Epidermal melanocyte (primary cell): ENCODE results near the gene TMEM238.
"Not testable (repeated sequence)": the region's sequence is repeated elsewhere in the genome, so short reads cannot be mapped to it uniquely, and the experiment has no call there.

Source experiments
- DNase-seq: peaks from one replicate; pipeline ENCODE4 v3.0.0; 2011; ENCODE audit warnings: low spot score; ENCODE audit not compliant: insufficient read length

The TMEM238 gene, protein sequence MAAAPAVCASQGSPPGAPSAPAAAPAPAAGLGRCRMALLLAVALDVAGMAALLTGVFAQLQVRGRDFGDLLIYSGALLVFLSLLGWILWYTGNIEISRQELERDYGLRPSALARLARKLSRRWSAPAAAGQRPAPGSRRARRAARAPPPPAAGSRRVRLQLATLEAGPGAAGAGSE

DNA sequence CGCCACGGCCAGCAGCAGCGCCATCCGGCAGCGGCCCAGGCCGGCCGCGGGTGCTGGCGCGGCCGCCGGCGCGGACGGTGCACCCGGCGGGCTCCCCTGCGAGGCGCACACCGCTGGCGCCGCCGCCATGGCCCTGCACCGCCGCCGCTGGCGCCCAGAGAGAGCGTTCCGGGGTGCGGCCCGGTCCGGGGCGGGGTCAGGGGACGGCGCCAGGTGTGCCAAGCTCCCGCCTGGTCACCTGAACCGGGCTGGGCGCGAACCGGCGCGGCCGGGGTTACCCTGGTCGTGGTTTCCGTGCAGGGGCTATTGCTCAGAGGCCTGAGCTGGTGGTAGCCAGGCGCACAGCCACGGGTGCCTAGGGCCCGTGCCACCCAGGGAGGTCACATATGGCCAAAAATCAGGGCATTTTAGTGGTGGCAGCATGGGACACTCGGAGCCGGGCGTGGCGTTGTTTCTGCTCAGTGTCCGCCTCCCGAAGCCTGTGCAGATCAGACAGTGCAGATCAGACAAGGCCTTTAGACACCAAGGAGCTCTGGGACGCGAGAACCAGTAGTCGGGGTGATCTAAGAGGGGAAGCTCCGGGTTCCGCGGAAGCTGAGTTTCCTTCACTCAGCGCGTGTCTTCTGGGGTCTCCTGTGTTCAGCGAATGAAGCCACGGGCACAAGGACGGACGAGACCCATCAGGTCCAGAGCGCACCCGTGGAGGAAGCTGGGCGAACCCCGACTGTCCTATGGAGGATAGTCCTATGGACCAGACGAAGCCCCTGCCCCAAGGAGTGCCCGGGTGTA is at the start of gene TMEM238:
Gene TMEM238, minus strand, starts transcription at position 162 of the 789 bp plus-strand sequence. Its CDS starts 33 bp downstream, at position 129.
- DNase-seq, result no peak

DNA sequence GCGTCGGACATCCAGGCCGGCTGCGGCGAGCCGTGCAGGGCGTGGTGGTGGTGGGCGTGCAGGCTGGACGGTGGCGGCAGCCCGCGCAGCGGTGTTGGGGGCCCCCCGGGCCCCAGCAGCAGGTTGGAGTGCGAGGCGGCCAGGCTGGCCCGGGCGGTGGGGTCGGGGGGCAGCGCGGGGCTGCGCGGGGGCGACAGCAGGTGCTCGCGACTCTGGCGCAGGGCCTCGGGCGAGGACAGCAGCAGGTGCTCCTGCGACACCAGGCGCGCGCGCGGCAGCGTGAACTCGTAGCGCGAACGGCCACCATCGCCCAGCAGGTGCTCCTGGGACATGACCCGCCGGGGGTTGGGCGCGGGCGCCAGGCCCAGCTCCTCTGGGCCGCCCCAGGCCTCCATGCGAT is 49.2 kb upstream of the TMEM238 start:
- DNase-seq, result peak; percentile 4

DNA sequence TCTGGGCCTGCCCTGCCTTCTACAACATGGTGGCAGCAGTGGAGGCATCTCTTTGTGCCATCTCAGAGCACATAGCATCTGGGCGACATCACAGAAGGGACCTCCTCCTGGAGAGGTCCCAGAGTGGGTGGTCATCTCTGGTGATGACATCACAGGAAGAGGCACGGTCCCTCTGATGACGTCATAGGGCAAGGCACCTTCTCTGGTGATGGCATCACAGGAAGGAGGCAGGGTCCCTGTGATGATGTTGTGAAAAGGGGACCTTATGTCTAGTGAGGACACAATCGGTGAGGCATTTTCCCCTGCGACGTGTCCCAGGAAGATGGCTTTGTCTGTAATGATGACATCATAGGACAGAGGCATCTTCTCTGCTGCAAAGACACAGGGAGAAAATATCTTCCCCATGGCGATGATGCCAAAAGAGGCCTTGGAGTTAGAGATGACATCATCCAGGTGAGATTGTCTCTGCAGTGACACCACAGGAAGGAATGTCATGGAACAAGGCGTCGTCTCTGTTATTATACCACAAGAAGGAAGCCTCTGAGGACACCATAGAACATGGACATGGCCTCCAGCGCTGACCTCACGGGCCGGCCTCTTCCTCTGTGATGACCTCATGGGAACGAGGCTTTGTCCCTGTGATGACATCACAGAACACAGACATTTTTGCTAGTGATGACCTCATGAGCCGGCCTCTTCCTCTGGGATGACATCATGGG is 48.3 kb upstream of the TMEM238 start:
- peak; percentile 16 for DNase-seq

DNA sequence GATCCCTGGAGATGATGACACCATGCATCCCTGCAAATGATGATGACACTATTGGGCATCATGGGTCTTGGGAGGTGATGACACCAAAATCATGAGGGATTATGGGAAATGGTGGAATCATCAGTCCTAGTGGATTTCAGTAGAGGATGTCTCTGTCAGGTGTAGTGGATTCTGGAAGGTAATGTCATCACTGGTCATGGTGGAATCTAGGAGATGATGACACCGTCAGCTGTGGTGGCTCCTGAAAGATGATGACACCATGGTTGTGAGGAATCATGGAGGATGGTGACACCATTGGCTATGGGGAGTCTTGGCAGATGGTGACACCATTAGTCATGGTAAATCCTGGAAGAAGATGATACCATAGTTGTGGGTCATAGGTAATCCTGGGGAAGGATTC is 47.1 kb upstream of the TMEM238 start:
- DNase-seq, result peak; percentile 6

DNA sequence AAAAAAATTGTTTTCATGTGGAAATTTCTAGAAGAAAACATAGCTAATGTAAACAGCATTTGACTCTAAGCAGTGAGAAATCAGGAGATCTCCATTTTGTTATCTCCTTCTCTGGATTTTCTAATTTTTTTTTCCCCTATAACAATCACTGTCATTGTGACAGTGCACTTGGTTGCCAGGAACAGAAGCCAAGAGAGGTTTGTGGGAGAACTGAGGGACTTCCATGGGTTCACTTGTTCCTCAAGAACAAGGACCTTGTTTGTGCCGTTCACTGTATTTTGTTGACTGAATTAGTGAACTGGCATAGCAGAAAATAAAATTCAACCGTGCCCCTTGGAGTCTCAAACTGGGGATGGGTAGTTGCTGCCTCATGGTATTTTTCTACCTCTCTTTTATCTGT is 42.0 kb upstream of the TMEM238 start:
- peak; percentile 84 for DNase-seq

DNA sequence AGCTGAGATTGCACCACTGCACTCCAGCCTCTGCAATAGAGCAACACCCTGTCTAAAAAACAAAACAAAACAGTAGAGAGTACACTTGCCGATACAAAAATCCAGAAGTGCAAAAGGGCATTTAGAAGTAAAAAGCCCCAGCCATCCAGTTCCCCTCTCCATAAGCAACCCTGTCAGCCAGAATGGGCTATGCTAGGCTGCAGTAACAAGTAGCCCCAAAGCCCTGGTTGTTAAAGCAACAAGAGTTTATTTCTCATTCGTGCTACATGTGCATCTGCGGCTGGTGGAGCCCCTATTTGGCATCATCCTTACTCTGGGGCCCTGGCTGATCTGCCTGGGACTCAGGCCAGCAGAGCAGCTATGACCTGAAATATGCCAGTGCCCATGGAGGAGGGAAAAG is 40.4 kb upstream of the TMEM238 start:
- no peak for DNase-seq

DNA sequence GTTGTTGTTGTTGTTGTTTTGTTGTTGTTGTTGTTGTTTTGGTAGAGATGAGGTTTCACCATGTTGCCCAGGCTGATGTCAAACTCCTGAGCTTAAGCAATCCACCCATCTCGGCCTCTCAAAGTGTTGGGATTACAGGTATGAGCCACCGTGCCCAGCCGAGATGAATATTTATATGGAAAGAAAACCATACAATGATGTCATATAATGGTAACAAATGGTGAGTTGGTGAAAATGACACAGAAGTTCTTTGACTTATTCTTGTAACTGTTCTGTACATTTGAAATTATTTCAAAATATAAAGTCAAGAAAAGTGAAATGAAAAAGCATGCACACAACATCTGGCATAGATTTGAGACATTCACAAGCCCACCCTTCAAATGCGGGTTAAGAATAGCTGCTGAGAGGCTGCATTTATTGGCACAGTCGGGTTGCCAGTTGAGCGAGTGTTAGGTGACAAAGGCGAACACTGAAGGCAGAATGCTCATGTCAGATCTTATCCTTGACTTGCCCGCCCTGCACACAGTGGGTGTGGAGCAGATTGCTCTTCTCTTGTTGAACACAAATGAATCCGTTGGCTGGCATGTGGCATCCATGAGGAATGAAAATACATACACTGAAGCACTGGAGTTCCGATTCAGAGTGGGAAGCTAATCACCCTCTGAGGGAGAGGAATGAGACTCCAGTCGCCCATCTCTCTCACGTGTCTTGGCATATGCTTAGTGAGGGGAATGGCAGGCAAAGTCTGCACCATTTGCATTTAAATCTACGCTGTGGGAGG is 39.3 kb upstream of the TMEM238 start:
- no peak for DNase-seq

DNA sequence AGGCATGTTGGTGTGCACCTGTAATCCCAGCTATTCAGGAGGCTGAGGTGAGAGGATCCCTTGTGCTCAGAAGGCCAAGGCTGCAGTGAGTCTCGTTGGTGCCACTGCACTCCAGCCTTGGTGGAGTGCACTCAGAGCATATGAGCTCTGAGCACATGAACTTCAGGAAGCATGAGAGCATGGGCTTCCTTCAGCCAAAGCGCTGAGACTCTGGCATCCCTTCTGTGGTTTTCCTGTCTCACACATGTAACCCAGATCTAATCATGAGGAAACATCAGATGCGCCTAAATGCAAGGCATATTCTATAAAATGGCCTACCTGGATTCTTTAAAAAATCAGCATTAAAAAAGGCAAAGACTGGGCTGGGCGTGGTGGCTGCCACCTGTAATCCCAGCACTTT is 37.2 kb upstream of the TMEM238 start:
- not testable (repeated sequence) for DNase-seq

DNA sequence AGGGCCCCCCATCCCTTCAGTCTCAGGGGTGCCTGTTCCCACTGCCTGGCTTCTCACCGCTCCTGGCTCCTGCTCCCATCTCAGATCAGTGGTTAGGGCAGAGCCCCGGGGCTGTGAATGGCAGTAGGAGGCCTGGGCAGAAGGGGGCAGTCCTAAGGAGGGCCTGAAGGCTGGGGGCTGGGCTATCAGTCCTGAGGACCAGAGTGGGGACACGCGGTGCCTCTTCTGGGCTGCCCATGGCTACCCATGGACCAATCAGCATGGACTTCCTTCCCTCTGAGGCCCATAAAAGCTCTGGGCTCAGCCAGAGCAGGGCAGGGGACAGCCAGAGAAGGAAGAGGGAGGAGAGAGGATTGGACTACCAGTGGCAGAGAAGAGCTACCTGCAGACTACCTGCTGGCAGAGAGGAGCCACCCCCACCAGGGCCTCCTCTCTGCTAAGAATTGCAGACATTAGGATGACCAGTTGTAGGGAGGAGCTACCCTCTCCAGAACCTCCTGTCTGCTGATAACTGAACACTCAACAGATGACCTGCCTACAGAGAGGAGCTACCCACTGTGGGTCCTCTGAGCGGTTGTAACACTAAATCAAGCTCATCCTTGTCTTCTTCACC is 35.6 kb upstream of the TMEM238 start:
- no peak for DNase-seq

DNA sequence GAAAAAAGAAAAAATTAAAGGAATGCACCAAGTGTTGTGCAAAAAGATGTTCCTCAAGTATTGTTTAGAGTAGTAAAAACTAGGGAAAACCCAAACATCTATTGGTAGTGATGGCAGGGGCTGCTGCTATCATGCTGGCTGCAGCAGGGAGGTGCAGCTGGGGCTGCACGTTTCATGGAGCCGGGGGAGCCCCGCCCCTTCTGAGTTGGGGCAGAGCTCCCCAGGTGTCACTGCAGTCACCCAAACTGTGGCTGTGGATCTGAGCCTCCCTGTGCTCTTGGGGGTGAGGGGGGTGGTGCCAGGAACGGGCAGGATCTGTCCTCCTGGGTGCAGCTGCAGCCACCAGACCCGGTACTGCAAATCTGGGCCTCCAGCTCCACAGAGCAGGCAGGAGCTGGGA is 35.0 kb upstream of the TMEM238 start:
- DNase-seq, result no peak

DNA sequence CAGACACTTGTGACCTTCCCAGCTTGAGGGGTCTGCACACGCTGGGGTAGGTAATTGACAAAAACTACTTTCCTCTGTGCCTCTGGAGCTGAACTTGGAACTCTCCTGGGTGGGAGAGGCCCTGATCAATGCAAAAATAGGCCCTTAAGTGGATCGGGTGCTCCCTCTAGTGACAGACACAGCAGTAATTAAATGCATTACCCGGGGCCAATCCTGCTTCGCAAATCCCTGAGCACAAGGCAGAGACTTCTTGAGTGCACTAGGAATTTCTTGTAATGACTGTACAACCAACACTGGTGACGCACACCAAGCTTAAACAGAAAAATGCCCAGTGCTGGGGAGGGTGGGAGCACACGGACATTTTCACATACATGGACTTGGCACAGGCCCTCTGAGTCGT is 34.1 kb upstream of the TMEM238 start:
- DNase-seq, result peak; percentile 81

DNA sequence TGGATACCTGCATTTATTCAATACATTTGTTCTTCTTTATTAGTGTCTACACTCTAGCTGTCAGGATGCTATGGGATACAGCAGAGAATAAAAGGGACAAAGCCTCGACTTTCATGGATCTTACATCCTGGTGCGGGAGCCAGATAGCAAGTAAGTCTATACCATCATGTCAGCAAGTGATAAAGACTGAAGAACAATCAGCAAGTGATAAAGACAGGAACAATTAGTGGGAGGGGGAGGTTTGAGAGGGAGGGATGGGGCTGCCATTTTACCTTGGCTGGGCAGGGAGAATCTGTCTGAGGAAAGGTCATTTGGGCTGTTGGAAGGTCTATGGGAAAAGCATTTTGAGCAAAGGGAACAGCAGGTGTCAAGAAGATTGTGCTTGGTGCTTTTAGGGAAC is 26.1 kb upstream of the TMEM238 start:
- no peak for DNase-seq

DNA sequence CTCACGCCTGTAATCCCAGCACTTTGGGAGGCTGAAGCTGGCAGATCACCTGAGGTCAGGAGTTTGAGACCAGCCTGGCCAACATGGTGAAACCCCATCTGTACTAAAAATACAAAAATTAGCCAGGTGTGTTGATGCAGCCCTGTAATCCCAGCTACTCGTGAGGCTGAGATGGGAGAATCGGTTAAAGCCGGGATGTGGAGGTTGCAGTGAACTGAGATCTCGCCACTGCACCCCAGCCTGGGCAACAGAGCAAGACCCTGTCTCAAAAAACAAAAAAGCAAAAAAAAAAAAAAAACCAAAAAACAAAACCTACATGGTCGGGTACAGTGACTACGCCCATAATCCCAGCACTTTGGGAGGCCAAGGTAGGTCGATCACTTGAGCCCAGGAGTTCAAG is 25.1 kb upstream of the TMEM238 start:
- not testable (repeated sequence) for DNase-seq

DNA sequence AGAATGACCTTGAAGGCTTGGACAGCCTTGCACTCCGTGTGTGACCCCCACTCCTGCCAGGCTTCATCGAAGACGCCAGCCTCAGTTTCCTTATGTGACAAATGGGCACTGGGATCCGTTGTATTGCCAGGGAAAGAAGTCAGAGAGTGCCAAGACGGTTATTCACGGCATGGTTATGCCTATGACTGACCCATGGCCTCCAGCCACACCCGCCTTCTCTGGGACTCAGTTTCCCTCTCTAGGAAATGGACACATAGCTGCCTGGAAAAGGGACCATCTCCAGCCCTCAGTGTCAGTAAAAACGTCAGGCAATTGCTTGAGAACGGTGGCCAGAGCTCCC is 24.4 kb upstream of the TMEM238 start:
- no peak for DNase-seq

DNA sequence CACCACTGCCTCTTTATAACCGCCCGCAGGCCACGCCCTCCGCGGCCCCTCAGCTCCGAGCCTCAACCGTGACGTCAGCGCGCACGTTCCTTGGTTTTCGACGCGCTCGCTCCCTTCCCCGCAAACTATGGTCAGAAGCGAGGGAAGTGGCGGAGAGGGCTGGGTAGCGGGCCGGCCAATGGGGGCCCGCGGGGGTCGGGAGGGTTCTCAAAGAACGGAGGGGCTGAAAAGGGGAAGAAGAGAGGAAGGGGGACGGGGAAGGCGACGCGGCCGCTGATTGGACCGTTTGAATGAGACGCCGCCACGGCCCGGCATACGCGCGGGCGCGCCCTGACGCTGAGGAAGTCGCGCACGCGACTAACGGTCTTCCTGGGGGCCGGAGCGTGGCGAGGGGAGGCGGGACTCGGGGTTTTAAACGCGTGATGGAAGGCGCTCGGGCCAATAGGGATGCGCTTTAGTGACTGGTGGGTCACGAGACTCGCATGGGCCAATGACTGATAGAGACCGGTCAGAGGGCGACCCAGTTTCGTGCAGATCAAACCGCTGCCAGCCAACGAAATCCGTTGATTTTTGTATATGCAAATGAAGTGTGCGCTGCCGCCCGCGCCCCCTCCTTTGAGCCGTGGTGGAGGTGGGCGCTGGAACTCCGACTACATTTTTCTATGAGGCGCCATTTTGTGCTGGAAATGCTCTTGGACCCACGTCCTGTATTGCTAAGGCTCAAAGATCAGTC is 23.9 kb upstream of the TMEM238 start:
- DNase-seq, result peak; percentile 100

DNA sequence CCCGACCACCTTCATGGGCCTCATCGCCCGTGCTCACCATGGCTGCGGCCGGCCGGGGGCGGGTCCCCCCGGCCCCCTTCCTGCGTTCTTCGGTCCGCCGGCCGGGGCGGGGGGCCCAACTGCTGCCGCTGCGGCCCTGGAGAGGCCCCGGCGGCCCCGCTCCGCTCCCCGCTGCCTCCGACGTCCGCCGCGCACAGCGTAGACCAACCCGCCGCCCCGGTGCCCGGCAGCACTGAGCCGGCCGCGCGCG is 23.4 kb upstream of the TMEM238 start, which contains the start of gene UBE2S:
Gene UBE2S, minus strand, starts transcription at position 239 of the 250 bp plus-strand sequence. Its CDS starts 199 bp downstream, at position 40.
- DNase-seq, result not testable (repeated sequence)

DNA sequence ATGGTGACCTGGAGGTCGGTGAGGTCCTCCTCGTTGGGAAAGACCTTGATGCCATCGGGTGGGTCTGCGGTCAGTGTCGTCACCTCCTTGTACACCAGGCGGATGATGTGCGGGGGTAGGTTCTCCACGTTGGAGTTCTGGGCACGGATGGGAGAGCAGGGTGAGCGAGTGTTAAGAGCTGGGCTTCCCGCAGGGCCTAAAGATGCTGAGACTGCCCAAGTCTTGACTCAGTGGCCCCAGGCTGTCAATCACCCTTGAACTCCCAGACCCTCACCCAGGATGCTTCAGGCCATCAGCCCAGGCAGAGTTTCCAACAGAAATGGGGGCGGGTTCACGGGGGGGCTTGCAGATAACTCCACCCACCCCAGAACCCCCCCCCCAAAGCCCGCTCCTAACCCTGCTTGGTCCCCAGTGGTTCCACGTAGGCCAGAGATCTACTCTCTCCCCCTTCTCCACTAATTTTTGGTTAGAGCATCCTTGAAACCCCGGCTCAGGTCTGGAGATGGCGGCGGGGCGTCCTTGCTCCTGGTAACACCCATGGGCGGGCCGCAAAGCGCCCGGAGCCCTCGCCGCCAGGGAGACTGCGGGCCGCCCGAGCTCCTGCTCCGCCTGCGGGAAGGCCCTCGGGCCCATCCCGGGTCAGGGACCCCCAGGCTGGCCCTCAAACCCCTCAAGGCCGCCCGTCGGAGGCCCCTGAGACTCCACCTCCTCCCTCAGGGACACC is 22.9 kb upstream of the TMEM238 start:
- DNase-seq, result peak; percentile 44

DNA sequence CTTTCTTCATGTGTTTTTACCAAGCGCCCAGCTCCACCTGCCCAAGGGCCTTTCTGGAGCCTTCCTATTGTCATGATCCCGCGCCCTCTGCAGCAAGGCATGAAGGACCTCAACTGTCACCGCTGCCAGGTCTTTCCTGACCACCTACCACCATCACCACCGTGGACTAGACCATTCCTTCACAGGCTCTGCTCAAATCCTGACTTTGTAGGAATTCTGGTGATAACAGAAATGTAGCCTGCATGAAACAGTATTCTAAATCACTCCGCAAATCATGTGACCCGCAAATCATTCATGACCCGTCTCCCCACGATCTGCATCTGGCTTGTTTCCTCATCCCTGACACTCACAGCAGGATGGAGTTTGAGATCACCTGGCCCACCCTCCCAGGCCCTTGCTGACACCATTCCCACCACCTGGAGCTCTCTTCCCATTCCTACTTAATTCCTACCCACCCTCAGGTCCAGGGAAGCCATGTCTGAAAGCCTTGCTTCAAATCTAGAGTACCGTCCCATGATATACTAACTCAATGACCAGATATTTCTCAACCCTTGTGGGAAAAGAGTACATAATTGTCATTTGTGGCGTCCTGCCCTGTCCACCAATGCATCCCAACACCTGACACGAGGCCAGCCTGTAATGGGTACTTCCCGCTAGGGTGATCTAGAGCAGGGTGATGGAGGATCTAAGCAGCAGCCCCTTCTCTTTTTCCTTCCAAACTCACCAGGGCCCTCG is 22.2 kb upstream of the TMEM238 start:
- DNase-seq, result peak; percentile 20

DNA sequence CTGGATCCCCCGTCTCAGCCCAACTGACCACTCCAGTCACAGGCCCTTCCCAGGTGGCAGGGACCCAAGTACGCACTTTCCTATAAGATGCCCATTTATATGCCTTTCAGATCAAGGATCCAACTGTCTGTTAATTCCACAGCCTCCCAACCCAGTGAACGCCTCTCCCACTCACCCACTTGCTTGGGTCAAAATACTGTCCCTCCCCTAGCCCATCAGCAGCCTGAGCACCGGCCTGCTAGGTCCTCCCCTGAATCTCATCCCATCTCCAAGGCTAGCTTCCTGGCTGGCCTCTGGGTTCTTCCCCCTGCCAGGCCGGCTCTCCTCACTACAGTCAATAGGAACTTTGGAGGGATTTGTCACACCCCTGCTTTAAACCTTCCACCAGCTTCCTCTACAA is 21.5 kb upstream of the TMEM238 start:
- no peak for DNase-seq
